Esophagus muscularis mucosa (tissue), 4 donors: ENCODE results near the gene BARX1. TPM values are rescaled to one million over a fixed set of nuclear protein-coding genes. Genes with fewer than 3 reads are reported as not detected.
"Not testable (repeated sequence)": the region's sequence is repeated elsewhere in the genome, so short reads cannot be mapped to it uniquely, and the experiment has no call there.

Experiments used
- DNase-seq: peaks from one replicate; pipeline ENCODE4 v3.0.0-alpha.2; 2017; ENCODE audit errors: extremely low spot score
- H3K27ac ChIP-seq, 4 donors: fragments of 200-600 bp; sonication (generic); replicated peaks in 1 of 4; 1 replicate in 3 of 4; 2 replicates in 1 of 4; pipeline ENCODE4 v1.5.1; 2016 to 2019; ENCODE audit warnings: mild to moderate bottlenecking in 1 of 4
- H3K27me3 ChIP-seq, 4 donors: fragments of 200-600 bp; sonication (generic); one replicate each; pipeline versions ENCODE4 v1.5.1 to v1.6.0; 2016 to 2019
- H3K36me3 ChIP-seq, 4 donors: fragments of 200-600 bp; sonication (generic); one replicate each; pipeline ENCODE4 v1.5.1; 2016 to 2019
- H3K4me1 ChIP-seq, 4 donors: fragments of 200-600 bp; sonication (generic); one replicate each; pipeline ENCODE4 v1.5.1; 2016 to 2019
- H3K4me3 ChIP-seq, 4 donors: fragments of 200-600 bp; sonication (generic); 1 replicate in 2 of 4; 2 replicates in 2 of 4; pipeline ENCODE4 v1.5.1; 2016 to 2019; ENCODE audit warnings: mild to moderate bottlenecking in 4 of 4, moderate library complexity in 1 of 4
- H3K9me3 ChIP-seq, 4 donors: fragments of 200-600 bp; sonication (generic); 1 replicate in 3 of 4; 2 replicates in 1 of 4; pipeline ENCODE4 v1.5.1; 2016 to 2019
- CTCF ChIP-seq, 3 experiments: fragments of 200-600 bp in 2 of 3; fragments of 450-650 bp in 1 of 3; sonication (generic) in 2 of 3; IDR thresholded peaks; one replicate each; pipeline ENCODE4 v1.5.1; 2017 to 2019; ENCODE audit warnings: antibody characterized with exemption in 3 of 3, mild to moderate bottlenecking in 2 of 3, moderate library complexity in 1 of 3
- EP300 ChIP-seq: sonication (generic); formaldehyde crosslinking; IDR thresholded peaks from one replicate; pipeline ENCODE4 v1.6.1; 2017; ENCODE audit warnings: antibody characterized with exemption
- POLR2A ChIP-seq: fragments of 450-650 bp; IDR thresholded peaks from one replicate; pipeline ENCODE4 v1.6.1; 2017; ENCODE audit warnings: antibody characterized with exemption, moderate library complexity, mild to moderate bottlenecking, low read depth
- POLR2AphosphoS5 ChIP-seq, 2 donors: sonication (generic); formaldehyde crosslinking; IDR thresholded peaks; one replicate each; pipeline ENCODE4 v1.6.1; 2017; ENCODE audit warnings: antibody characterized with exemption in 2 of 2
- WGBS: methylation state at CpG from one replicate; pipeline ENCODE4 v1.1.5; 2018; 5-methylcytosine and 5-hydroxymethylcytosine counted together
- intact Hi-C: fragments of 100-400 bp; cut with DNase I; formaldehyde crosslinking; loops from one replicate; pipeline ENCODE4 v1.15.1; 2023
- total RNA-seq, 4 donors: library from RNA; depleted of rRNA; stranded (reverse); fragments of >200 nt; gene quantifications; one replicate each; pipeline versions ENCODE4 v1.1.0 to v1.2.1, GENCODE V29; 2016

BARX1 gene
- total RNA-seq, 4 donors from 2014 or later, result 0.42 TPM; not detected in 3

GRCh38 chr9:93945400-93946337 lies 9.5 kb downstream of the BARX1 start:
- Histone ChIP-seq H3K36me3 (no peaks in the 10 kb centered on the region), H3K27me3 (peaks cover under 1 to 96% (median 64%) of the 10 kb centered on the region in 4 donors), H3K27ac (no peak overlapping the region), H3K9me3 (peaks cover 0 to 9% (median 0%) of the 10 kb centered on the region in 4 donors), H3K4me1 (peaks cover 11 to 38% (median 30%) of the 10 kb centered on the region in 4 donors), H3K4me3 (peak overlapping the region; percentile 30 to 39 (median 37))
- TF ChIP-seq EP300 (no peak), POLR2AphosphoS5 (IDR thresholded peaks at IDR 0.05) (no peak), CTCF (IDR thresholded peaks at IDR 0.05) (no peak), POLR2A (no peak)
- intact Hi-C loops, result no loop called here
- WGBS, result 4% methylated on average over 50 of the region's 50 CpGs
- no peak for DNase-seq

- no peak overlapping the region for H3K27ac ChIP-seq
- peaks cover 11 to 32% (median 22%) of the 10 kb centered on the region in 4 donors for H3K4me1 ChIP-seq
- H3K36me3 ChIP-seq, result no peaks in the 10 kb centered on the region
- intact Hi-C loops, result no loop called here
- H3K27me3 ChIP-seq, result peaks cover 0 to 95% (median 49%) of the 10 kb centered on the region in 4 donors
- DNase-seq, result no peak
- TF ChIP-seq POLR2AphosphoS5 (IDR thresholded peaks at IDR 0.05) (no peak), CTCF (IDR thresholded peaks at IDR 0.05) (no peak), EP300 (no peak), POLR2A (no peak)
- no peaks in the 10 kb centered on the region for H3K9me3 ChIP-seq
- WGBS, result 73% methylated on average over 2 of the region's 4 CpGs
- H3K4me3 ChIP-seq, result no peak overlapping the region
Measured at GRCh38 chr9:93944011-93944410, 11.1 kb downstream of the BARX1 start.

- no peak for DNase-seq
- Histone ChIP-seq H3K9me3 (no peaks in the 10 kb centered on the region), H3K4me3 (no peak overlapping the region), H3K36me3 (no peaks in the 10 kb centered on the region), H3K27ac (no peak overlapping the region), H3K4me1 (peaks cover 7 to 18% (median 12%) of the 10 kb centered on the region in 4 donors), H3K27me3 (peaks cover 0 to 88% (median 31%) of the 10 kb centered on the region in 4 donors)
- WGBS, result 71% methylated on average over 7 of the region's 7 CpGs
- intact Hi-C loops, result no loop called here
- TF ChIP-seq EP300 (no peak), POLR2AphosphoS5 (IDR thresholded peaks at IDR 0.05) (no peak), CTCF (IDR thresholded peaks at IDR 0.05) (no peak), POLR2A (no peak)
Measured at GRCh38 chr9:93942161-93942560, 13.0 kb downstream of the BARX1 start.

GRCh38 chr9:93941493-93941892 lies 13.7 kb downstream of the BARX1 start:
- no peaks in the 10 kb centered on the region for H3K9me3 ChIP-seq
- no peak overlapping the region for H3K27ac ChIP-seq
- DNase-seq, result no peak
- no peak overlapping the region for H3K4me3 ChIP-seq
- H3K27me3 ChIP-seq, result peaks cover 0 to 88% (median 25%) of the 10 kb centered on the region in 4 donors
- no peak for TF ChIP-seq POLR2A
- H3K4me1 ChIP-seq, result peaks cover 7 to 15% (median 11%) of the 10 kb centered on the region in 4 donors
- intact Hi-C loops, result no loop called here
- no peaks in the 10 kb centered on the region for H3K36me3 ChIP-seq
- 69% methylated on average over 2 of the region's 2 CpGs for WGBS

GRCh38 chr9:93940951-93941350 lies 14.2 kb downstream of the BARX1 start:
- no peaks in the 10 kb centered on the region for H3K9me3 ChIP-seq
- no peak for DNase-seq
- H3K27ac ChIP-seq, result no peak overlapping the region
- no peak for TF ChIP-seq EP300
- TF ChIP-seq CTCF (IDR thresholded peaks at IDR 0.05), result no peak
- no peak for TF ChIP-seq POLR2A
- TF ChIP-seq POLR2AphosphoS5 (IDR thresholded peaks at IDR 0.05), result no peak
- 96% methylated on average over 8 of the region's 8 CpGs for WGBS
- peaks cover 5 to 10% (median 6%) of the 10 kb centered on the region in 4 donors for H3K4me1 ChIP-seq
- intact Hi-C loops, result no loop called here
- peaks cover 0 to 82% (median 20%) of the 10 kb centered on the region in 4 donors for H3K27me3 ChIP-seq
- no peaks in the 10 kb centered on the region for H3K36me3 ChIP-seq
- no peak overlapping the region for H3K4me3 ChIP-seq

GRCh38 chr9:93939589-93939988 lies 15.6 kb downstream of the BARX1 start:
- 89% methylated on average over 7 of the region's 7 CpGs for WGBS
- H3K36me3 ChIP-seq, H3K4me3 ChIP-seq, H3K4me1 ChIP-seq, intact Hi-C loops, DNase-seq, H3K27ac ChIP-seq, H3K9me3 ChIP-seq: not testable (repeated sequence)
- peaks cover 0 to 69% (median 7%) of the 10 kb centered on the region in 4 donors for H3K27me3 ChIP-seq
